Heart left ventricle (tissue), 16 donors: ENCODE measurements around the gene TTLL7. TPM values are rescaled to one million over a fixed set of nuclear protein-coding genes. Genes with fewer than 3 reads are reported as not detected.

ENCODE experiments used
- ATAC-seq, 4 donors: fragments of 200-7000 bp; cut with Tn5 transposase; one replicate each; pipeline ENCODE4 v1.9.1; 2020 to 2022; ENCODE audit warnings: moderate library complexity in 4 of 4, mild to moderate bottlenecking in 3 of 4, moderate number of reproducible peaks in 1 of 4
- DNase-seq, 5 donors: peaks; one replicate each; pipeline ENCODE4 v3.0.0-alpha.2; 2020
- H3K27ac ChIP-seq, 12 donors: fragments of 200-600 bp; sonication (generic) in 4 of 12; one replicate each; pipeline versions ENCODE4 v1.5.0 to v1.8.0; 2016 to 2022; ENCODE audit warnings: mild to moderate bottlenecking in 2 of 12
- H3K27me3 ChIP-seq, 9 donors: fragments of 200-600 bp; sonication (generic) in 2 of 9; one replicate each; pipeline versions ENCODE4 v1.5.1 to v1.8.0; 2016 to 2022; ENCODE audit warnings: mild to moderate bottlenecking in 3 of 9
- H3K36me3 ChIP-seq, 9 donors: fragments of 200-600 bp; sonication (generic) in 2 of 9; one replicate each; pipeline versions ENCODE4 v1.5.0 to v1.8.0; 2018 to 2022; ENCODE audit warnings: mild to moderate bottlenecking in 2 of 9
- H3K4me1 ChIP-seq, 12 donors: fragments of 200-600 bp; sonication (generic) in 4 of 12; one replicate each; pipeline versions ENCODE4 v1.5.0 to v1.8.0; 2016 to 2022; ENCODE audit warnings: mild to moderate bottlenecking in 3 of 12
- H3K4me3 ChIP-seq, 12 donors: fragments of 200-600 bp; sonication (generic) in 4 of 12; one replicate each; pipeline versions ENCODE4 v1.5.0 to v1.8.0; 2017 to 2022; ENCODE audit warnings: mild to moderate bottlenecking in 9 of 12, moderate library complexity in 4 of 12
- H3K9me3 ChIP-seq, 12 donors: fragments of 200-600 bp; sonication (generic) in 4 of 12; one replicate each; pipeline versions ENCODE4 v1.5.0 to v1.8.0; 2016 to 2022; ENCODE audit warnings: mild to moderate bottlenecking in 1 of 12
- POLR2A ChIP-seq, 2 donors: fragments of 450-650 bp; IDR thresholded peaks; one replicate each; pipeline ENCODE4 v1.6.1; 2017; ENCODE audit warnings: antibody characterized with exemption in 2 of 2, mild to moderate bottlenecking in 2 of 2, moderate library complexity in 2 of 2
- WGBS, 4 donors: extraction: QIAGEN DNeasy Blood & Tissue Kit in 2 of 4; methylation state at CpG; one replicate each; pipeline versions ENCODE4 v1.1.5 to v1.1.7; 2013 to 2018; 5-methylcytosine and 5-hydroxymethylcytosine counted together
- intact Hi-C, 10 donors: fragments of 100-400 bp; cut with DNase I; formaldehyde crosslinking; loops; one replicate each; pipeline versions ENCODE4 v1.11.1 to v1.14.2; 2022
- polyA plus RNA-seq, 2 donors: library from polyadenylated mRNA; stranded (reverse); fragments of 200-250 nt; gene quantifications; one replicate each; pipeline ENCODE4 v1.2.3, GENCODE V29; 2013
- total RNA-seq, 9 donors: library from RNA; depleted of rRNA in 2 of 9; stranded (reverse); fragments of >200 nt in 2 of 9; fragmentation: NEBNext Ultra II Directional in 3 of 9; extraction: Animal tissue kit (Norgen Biotek cat#: 25700) in 3 of 9; gene quantifications; one replicate each; pipeline versions ENCODE4 v1.1.0 to v1.2.4, GENCODE V29; 2016 to 2023
- TF ChIP-seq, protein P1 (sequence below), 12 donors: fragments of 200-600 bp; sonication (generic) in 4 of 12; IDR thresholded peaks; one replicate each; pipeline versions ENCODE4 v1.5.0 to v1.8.0; 2018 to 2022; ENCODE audit warnings: antibody characterized with exemption in 12 of 12, mild to moderate bottlenecking in 5 of 12
- donor health status: ischemic (EF 13 %, LVEDD 7.1; RV severe dilation, severe dysfunction).
- donor health status: healthy with polysubstance abuse.
- donor health status: DM: no; HTN: yes; CAD: no.
- donor health status: DM: no; HTN: no; CAD: no.
- donor health status: ischemic (EF 25% LVEDD 6.9; RV normal size, moderate dysfunction).
- donor health status: ischemic (EF 25% LVEDD 5.7; RV mildly dilated, moderate dysfunction).
- donor health status: healthy.
- donor health status: DM: yes; HTN: yes; CAD: no.
- donor health status: ischemic (EF 35%, LVEDD 5.7; RV mildly dilated, moderate dysfunction).
- donor health status: nonischemic (EF 11% LVEDD 7.7; RV severe dilation, severe dysfunction).
- donor health status: DM: yes; HTN: yes; CAD: no.
- donor health status: PGD.
- donor health status: ischemic (EF 29% LVEDD 5.4; RV normal size, mild dysfunction).
- donor health status: nonischemic (EF 23%, LVEDD 6.1; RV moderate dilation, normal function).

TTLL7 gene
- total and polyA plus RNA-seq, 11 donors: 0.87 to 12.8 (median 3.2) TPM

DNA sequence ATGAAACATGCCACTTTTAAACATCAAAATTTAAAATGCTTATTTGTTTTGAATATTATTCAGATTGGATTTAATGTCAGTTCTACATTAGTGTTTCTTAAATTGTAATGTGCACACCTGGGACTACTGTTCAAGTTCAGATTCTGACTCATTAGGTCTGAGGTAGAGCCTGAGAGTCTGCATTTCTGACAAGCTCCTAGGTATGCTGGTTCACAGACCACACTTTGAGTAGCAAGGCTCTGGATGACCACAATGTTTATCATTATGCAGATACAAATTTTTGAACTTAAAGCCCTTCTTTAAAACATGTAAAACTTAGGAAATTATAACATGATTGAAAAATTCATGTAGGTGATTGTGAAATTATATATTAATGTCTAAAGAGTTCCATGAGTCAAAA is 40.2 kb downstream of the TTLL7 start:
- TF ChIP-seq, protein P1, sequence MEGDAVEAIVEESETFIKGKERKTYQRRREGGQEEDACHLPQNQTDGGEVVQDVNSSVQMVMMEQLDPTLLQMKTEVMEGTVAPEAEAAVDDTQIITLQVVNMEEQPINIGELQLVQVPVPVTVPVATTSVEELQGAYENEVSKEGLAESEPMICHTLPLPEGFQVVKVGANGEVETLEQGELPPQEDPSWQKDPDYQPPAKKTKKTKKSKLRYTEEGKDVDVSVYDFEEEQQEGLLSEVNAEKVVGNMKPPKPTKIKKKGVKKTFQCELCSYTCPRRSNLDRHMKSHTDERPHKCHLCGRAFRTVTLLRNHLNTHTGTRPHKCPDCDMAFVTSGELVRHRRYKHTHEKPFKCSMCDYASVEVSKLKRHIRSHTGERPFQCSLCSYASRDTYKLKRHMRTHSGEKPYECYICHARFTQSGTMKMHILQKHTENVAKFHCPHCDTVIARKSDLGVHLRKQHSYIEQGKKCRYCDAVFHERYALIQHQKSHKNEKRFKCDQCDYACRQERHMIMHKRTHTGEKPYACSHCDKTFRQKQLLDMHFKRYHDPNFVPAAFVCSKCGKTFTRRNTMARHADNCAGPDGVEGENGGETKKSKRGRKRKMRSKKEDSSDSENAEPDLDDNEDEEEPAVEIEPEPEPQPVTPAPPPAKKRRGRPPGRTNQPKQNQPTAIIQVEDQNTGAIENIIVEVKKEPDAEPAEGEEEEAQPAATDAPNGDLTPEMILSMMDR (IDR thresholded peaks at IDR 0.05): no peak
- no peak for TF ChIP-seq POLR2A (IDR thresholded peaks at IDR 0.05)
- H3K9me3 ChIP-seq: no peaks in the 10 kb centered on the region
- intact Hi-C loops: no loop called here
- H3K27ac ChIP-seq: no peak overlapping the region
- no peaks in the 10 kb centered on the region for H3K36me3 ChIP-seq
- no peak overlapping the region for H3K4me3 ChIP-seq
- peaks cover 0 to 20% (median 0%) of the 10 kb centered on the region in 12 donors for H3K4me1 ChIP-seq
- ATAC-seq: no peak
- H3K27me3 ChIP-seq: no peaks in the 10 kb centered on the region
- DNase-seq: no peak

DNA sequence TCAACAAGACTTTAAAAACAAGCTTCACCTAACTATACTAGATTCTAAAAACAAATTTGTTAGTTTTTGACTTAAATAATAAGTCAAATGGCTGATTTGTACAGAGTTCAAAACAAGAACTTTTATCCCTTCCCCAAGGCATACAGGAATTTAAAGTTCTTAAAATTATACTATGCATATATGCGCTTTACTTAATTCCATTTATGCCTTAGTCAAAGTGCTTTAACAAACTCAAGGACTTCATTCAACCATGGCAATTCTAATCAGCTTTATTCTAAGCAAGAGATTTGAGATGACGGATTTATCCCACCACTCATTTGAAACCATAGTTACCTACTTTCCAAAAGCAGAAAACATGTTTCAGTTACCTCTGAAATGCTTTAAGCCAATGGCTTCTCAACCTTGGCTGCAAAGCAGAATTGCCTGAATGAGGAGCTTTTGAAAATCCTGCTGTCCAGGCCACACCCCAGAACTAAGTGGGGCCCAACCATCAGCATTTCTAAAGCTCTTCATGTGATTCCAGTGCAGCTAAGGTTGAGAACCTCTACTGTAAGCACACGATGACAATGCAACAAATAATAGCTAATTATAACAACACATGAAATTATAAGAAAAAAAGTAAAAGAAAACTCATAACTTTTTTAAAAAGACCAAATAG is 44.6 kb downstream of the TTLL7 start:
- intact Hi-C loops: no loop called here

DNA sequence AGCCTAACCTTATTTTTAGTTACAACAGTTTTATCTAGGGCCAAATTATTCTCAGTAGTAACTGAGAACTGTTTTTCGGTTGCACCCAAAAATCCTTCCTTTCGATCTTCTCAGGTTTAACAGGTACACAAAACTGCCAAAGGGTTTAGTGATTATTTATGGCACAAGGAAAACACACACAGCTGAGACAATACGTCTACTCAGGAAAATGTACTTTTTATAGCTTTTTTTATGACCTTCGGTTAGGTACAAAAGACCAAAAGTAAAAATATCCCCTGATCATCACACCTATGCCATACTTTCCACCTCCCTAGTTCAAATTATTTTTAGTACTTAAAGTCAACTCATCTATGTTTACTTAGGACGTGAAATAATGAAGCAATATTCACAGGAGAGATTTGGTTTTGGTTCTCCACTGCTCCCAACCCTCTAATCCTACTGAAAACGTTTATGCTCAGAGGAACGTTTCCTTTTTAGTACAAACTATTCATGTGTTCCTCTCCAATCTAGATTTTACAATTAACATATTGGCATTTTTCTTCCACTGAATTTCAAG is 48.7 kb downstream of the TTLL7 start:
- Histone ChIP-seq H3K36me3 (peaks cover 0 to 8% (median 0%) of the 10 kb centered on the region in 9 donors), H3K4me1 (no peaks in the 10 kb centered on the region), H3K27me3 (no peaks in the 10 kb centered on the region), H3K9me3 (no peaks in the 10 kb centered on the region), H3K27ac (no peak overlapping the region), H3K4me3 (no peak overlapping the region)
- 78 to 82% (median 78%) methylated on average over 7 of the region's 7 CpGs for WGBS, 4 donors
- TF ChIP-seq POLR2A (IDR thresholded peaks at IDR 0.05): no peak
- TF ChIP-seq, protein P1 (IDR thresholded peaks at IDR 0.05): no peak
- DNase-seq (no peak), ATAC-seq (no peak)
- intact Hi-C loops: no loop called here

More for the DNA sequence above, 44.6 kb downstream of the TTLL7 start:
- H3K4me3 ChIP-seq: no peak overlapping the region
- no peak overlapping the region for H3K27ac ChIP-seq
- WGBS, 4 donors: 91 to 94% (median 92%) methylated on average over 3 of the region's 3 CpGs
- no peaks in the 10 kb centered on the region for H3K36me3 ChIP-seq
- no peak for ATAC-seq
- TF ChIP-seq POLR2A (IDR thresholded peaks at IDR 0.05): no peak
- TF ChIP-seq, protein P1 (IDR thresholded peaks at IDR 0.05): no peak
- H3K27me3 ChIP-seq: no peaks in the 10 kb centered on the region
- H3K9me3 ChIP-seq: no peaks in the 10 kb centered on the region
- no peak for DNase-seq
- no peaks in the 10 kb centered on the region for H3K4me1 ChIP-seq

DNA sequence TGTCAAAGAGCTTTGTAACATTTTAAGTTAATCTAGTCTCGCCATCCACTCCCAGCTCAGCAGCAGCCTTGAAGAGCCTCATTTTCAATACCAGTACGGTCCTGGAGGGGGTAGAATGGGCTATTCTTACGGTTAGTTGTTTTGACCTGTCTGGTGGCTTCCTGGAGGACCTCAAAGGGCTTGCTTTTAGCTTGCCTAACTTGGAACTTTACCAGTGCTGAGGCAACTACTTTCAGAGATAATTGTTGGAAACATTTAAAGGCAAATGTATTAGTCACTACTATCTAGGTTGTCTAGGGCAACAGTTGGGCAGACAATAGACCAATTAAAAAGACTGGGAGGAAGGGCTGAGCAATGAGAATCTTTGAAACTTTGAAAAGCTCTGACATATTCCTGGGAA is 56.0 kb downstream of the TTLL7 start:
- Histone ChIP-seq H3K9me3 (peaks cover 0 to 16% (median under 1%) of the 10 kb centered on the region in 12 donors), H3K4me1 (no peaks in the 10 kb centered on the region), H3K36me3 (peaks cover 0 to 8% (median 0%) of the 10 kb centered on the region in 9 donors), H3K4me3 (no peak overlapping the region), H3K27me3 (no peaks in the 10 kb centered on the region), H3K27ac (no peak overlapping the region)
- intact Hi-C loops: no loop called here
- 76 to 89% (median 82%) methylated on average over 3 of the region's 3 CpGs for WGBS, 4 donors
- ATAC-seq (no peak), DNase-seq (no peak)
- TF ChIP-seq POLR2A (IDR thresholded peaks at IDR 0.05): no peak
- TF ChIP-seq, protein P1 (IDR thresholded peaks at IDR 0.05): no peak
